ENCODE results near the gene GDF10.

GDF10 gene

DNA sequence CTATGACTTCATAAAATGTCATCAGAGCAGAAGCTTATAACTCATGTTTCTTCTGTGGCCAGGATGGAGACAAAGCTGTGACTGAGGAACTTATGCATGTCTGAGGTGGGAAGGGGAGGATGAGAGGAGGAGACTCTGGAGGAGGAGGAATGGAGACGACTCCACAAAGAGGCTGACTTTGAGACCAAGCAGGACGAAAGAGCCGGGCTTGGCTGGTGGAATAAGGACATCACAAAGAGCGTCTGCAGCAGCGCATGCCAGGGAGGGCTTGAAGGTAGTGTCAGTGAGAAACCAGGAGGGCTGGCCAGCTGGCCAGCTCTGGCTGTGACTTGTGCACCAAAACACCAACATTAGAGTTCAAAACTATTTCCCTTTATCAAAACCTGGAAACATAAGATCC, 16.1 kb downstream of the GDF10 start:
- no peak for ATAC-seq
- no peak for DNase-seq

DNA sequence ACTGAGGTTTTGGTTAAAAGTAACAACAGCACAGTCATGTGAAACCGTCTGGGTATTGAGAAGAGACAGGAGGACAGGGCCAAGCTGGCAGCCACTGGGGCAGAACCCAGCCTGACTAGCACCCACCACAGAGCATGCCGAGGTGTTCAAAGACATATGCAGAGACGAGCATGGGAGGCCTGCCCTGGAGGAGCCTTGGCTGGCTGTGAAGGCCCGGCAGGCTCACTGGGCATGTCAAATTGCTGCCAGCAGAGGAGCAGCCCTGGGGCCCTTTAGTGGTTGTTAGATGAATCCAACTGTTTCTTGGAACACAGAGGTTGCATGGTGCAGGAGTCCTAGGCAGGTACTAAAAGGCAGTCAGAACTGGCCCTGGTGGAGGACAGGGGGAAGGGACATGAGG, 17.3 kb downstream of the GDF10 start:
- ATAC-seq (no peak), DNase-seq (no peak)

DNA sequence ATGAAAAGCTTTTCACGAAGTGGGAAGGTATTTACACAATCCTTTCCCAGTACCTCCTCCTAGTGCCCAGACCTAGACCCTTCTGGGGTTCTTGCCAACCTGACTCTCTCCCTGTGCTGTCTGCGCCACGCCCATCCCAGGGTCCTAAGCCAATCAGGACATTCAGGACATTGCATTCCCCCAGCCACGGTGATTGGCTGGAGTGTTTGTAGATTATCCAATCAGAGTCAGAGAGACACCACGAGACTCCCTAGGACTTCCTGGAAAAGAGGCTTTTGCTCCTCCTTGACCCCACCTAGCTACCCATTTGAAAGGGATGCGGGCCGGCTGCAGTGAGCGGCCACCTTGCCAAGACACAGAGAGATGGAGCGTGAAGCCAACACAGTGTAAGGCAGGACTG, 18.7 kb downstream of the GDF10 start:
- no peak for ATAC-seq
- DNase-seq: no peak

DNA sequence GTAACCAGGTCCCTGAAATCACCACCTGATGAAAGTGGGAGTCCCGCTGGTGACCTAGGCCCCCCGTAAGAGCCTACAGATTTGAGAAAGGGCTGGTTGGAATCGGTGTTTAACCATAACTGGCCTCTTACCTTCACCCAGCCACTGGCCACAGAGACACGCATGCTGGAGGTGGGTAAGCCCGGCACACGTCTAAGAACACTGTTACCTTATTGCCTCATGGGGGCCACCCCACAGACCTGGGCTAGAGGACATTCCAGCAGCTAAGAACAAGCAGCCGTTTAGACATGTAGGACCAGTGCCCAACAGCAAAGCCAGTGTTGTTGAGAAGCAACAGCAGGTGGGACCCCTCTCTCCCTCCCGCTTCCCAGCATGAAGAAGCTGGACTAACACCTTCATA, 19.8 kb downstream of the GDF10 start:
- no peak for DNase-seq
- ATAC-seq: no peak

DNA sequence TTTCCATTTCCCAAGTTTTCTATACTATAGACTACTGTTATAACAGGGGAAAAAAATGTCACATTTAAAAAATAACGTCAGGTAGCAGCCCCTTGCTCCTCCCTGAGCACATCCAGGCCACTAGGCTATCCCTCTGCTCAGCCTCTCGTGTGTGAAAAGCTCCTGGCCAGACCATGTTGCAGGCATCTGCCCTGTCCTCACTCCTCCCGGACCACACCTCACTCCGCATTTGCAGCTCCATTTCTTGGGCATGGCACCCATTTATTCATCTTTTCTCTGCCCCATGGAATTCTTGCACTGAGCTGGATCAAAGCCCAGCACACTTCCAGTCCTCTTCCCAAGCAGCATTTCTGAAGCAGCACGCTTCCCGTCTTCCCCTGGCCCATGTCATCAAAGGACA, 20.8 kb downstream of the GDF10 start:
- ATAC-seq (no peak), DNase-seq (no peak)

DNA sequence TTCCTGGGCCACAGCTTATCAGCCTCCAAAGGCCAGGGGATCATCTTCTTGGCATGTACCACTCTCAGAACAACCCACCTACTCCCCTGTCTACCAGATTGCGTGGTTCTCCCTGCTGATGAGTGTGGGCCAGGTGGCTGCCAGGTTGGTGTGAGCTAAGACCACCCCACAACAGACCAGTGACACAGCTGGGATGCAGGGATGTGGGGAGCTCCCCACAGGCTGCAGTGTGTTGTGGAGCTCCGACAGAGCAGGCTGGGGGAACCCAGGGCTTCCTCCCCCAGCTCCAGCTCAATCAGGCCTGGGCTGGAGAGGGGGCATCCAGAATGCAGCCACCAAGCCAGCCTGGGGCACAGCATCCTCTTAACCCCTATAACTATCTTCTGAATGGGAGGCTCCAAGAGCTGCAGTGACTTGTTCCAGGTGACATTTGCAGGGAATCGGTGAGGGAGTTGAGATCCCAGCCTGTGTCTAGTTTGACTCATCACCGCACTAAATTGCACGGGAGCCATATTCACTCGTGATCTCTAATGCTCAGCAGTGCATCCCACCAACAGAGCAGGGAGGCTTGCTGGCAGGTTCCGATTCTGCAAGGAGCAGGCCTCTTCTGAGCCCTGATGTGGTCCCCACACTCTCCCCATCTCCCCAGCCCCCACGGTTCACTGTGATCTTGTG, 21.7 kb downstream of the GDF10 start:
- DNase-seq (no peak), ATAC-seq (no peak)

DNA sequence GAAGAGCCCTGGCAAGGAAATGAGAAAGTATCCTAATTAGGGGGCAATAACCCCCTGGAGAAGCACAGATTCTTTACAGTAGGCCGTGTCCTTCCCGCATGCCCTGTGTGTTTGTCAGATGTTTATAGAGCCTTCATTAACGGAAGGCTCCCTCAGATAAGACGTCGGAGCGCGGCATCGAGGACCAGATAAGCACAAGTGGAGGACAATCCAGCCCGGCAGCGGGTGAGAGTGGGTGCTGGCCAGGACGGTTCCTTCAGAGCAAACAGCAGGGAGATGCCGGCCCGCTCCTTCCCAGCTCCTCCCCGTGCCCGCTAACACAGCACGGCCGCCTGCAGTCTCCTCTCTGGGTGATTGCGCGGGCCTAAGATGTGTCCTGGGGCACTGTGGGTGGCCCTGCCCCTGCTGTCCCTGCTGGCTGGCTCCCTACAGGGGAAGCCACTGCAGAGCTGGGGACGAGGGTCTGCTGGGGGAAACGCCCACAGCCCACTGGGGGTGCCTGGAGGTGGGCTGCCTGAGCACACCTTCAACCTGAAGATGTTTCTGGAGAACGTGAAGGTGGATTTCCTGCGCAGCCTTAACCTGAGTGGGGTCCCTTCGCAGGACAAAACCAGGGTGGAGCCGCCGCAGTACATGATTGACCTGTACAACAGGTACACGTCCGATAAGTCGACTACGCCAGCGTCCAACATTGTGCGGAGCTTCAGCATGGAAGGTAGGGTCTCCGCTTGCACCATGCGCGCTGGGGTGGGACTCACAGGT, 22.5 kb downstream of the GDF10 start, which contains the start of gene GDF2:
TSS of gene GDF2 (plus strand) at position 155 of the 762 bp plus-strand sequence. CDS start at position 370, 215 bp downstream.
- no peak for ATAC-seq
- no peak for DNase-seq

DNA sequence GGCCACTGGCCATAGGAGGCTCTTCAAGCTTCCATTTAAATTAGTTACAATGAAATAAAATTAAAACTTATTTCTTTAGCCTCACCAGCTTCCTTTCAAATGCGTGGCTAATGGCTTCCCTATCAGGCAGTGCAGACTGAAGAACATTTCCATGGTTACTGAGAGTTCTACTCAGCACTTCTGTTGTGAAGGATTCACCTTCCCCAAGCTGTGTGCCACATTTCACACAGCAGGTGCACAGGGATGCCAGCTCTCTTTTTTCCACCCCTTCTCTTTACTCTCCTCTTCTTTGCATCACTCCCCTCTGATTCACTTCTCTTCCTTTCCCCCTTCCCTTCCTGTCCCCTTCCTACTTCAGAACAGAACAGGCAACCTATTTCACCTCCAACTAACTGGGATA, 23.1 kb downstream of the GDF10 start:
- ATAC-seq (no peak), DNase-seq (no peak)

DNA sequence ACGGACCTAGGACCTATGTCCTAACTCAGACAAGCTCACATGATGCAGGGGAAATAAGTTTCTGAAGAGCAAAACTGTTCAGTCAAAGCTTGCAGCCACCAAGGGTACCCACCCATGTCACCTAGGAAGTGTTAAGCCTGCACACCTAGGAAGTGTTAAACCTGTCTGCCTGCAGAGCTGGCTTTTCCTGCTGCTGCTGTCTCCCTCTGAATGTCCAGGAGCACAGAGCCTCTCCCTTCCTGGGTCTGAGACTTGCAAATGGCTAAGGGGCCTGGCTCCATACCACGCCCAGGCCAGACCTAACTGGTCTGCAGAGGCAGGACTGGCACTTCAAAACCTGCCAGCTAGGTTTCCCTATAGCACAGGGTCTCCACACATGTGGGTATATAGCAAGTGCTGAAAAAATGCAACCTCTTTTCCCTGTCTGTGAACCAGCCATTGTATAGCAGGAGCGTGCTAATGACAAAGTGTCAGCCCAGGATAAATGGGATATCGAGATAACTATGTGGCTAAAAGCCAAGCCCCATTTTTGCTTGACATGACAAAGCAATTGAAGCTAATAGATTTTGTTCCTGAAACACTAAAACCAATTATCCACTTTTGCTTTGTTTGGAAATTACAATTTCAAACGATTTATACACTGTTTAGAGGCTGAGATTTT, 23.8 kb downstream of the GDF10 start:
- ATAC-seq (no peak), DNase-seq (no peak)

DNA sequence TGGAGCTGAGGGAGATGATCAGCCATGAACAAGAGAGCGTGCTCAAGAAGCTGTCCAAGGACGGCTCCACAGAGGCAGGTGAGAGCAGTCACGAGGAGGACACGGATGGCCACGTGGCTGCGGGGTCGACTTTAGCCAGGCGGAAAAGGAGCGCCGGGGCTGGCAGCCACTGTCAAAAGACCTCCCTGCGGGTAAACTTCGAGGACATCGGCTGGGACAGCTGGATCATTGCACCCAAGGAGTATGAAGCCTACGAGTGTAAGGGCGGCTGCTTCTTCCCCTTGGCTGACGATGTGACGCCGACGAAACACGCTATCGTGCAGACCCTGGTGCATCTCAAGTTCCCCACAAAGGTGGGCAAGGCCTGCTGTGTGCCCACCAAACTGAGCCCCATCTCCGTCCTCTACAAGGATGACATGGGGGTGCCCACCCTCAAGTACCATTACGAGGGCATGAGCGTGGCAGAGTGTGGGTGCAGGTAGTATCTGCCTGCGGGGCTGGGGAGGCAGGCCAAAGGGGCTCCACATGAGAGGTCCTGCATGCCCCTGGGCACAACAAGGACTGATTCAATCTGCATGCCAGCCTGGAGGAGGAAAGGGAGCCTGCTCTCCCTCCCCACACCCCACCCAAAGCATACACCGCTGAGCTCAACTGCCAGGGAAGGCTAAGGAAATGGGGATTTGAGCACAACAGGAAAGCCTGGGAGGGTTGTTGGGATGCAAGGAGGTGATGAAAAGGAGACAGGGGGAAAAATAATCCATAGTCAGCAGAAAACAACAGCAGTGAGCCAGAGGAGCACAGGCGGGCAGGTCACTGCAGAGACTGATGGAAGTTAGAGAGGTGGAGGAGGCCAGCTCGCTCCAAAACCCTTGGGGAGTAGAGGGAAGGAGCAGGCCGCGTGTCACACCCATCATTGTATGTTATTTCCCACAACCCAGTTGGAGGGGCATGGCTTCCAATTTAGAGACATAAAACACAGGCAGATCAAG, 25.6 kb downstream of the GDF10 start:
- ATAC-seq (no peak), DNase-seq (no peak)

DNA sequence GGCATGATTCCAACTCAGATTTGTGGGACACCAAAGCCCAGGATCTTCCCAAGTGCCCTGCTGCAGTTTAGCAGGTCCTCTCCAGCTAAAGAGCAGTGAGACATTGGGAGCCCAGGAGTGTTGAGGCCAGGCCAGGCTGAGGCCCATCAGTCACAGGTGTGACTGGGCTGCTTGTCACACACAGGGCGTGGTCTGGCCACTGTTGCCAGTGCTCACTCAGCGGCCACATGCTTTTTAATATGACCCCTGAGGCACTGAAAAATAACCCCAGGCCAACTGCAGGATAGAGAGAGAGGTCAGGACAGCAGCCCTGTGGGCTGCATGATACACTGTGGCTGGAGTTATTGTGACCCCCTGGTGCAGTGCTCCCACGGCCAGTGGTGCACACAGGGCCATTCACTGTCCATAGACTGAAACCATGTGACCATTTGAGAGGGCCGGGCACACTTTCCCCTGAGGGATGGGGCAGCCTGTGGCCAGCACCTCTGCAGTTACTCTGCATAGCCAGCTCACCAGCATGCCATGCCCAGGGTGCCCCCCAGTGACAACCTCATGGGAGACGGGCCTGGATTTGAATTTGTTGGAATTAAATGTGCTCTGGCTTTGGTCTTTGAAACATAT, 26.4 kb downstream of the GDF10 start:
- no peak for ATAC-seq
- DNase-seq: no peak

DNA sequence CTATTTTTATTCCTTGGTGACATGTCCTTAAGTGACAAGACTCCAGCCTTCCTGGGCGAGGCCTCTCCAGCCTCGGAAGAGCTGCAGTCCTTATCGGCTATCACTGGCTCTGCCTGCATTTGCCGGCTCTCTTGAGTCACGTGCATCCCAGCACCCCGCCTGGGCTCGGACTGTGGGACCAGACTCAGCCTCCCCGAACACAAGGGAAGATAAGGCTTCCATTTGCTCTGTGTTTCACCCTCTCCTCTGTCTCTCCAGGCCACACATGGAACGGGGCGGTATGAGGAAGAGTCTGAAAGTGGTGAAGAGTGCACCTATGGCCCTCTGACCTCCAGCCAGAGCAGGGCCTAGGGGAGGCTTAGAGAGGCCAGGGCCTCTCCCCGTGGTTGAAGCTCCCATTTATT, 26.9 kb downstream of the GDF10 start:
- DNase-seq (no peak), ATAC-seq (no peak)

DNA sequence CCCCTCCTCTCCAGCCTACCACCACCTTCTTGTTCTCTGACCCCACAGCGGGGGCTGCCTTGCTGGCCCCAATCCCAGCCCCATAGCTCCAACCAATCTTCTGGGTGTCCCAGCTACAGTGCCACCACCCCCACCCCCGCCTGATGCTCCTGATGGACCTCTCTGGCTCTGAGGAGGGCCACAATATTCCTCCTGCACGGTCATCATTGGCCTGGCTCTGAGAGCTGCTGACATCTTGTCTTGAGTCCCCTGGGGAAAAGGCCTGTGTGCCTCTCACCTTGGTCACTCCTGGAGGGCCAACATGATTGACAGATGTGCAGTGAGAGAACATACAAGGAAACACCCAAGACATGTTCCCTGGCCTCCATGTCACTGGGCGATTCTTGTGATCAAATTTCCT, 29.9 kb downstream of the GDF10 start:
- DNase-seq (no peak), ATAC-seq (no peak)

DNA sequence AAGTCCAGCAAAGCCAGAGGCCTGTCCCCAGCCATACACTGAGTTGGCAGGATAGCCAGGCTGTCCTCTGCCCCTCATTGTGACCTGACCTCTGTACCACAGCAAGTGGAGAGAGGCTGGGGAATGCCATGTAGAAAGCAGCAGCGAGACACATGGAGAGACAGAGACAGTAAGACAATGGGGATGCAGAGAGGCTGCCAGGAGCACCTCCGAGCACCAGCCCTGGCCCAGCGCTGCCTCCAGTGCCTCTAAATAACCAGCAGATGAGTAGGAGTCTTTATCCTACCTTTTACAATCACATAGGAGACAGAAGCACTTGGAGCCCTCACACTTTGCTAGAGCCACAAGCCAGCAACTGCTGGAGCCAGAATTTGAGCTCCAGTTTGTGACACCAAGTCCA, 30.4 kb downstream of the GDF10 start:
- DNase-seq: no peak
- ATAC-seq: no peak

DNA sequence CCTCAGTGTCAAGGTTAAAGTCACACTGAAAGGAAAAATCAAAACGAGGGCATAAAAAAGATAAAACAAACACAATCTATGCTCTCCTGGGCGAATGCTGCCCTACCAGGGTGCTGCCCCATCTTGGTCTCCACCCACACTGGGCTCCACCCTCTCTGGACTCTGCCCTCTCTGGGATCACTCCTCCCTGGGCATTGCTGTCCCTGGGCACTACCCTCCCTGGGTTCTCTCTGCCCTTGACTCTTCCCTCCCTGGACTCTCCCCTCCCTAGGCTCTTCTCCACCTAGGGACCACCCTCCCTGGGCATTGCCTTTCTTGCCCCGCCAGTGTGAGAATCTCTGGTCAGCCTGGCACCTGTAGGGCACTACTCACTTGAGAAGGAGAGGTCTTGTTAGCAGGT, 30.8 kb downstream of the GDF10 start:
- DNase-seq: no peak
- ATAC-seq: no peak

DNA sequence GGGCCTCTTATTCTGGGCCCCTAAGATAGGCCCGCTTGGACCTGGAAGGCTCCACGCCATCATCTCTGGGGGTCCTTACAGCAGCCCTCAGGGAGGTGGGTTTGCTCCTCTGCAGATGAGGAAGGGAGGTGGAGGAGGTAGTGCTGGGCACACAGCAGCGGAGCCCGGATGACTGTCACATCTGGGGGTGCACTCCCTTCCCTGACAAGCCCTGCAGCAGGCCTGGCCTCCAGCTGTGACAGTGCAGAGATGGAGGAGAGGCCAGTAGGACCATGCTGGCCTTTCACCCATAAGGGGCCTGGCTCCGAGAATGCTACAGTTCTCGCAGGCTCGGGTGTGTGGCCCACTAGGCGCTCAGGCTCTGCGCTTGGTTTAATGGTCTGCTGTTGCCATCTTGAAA, 31.5 kb downstream of the GDF10 start:
- ATAC-seq (no peak), DNase-seq (no peak)

DNA sequence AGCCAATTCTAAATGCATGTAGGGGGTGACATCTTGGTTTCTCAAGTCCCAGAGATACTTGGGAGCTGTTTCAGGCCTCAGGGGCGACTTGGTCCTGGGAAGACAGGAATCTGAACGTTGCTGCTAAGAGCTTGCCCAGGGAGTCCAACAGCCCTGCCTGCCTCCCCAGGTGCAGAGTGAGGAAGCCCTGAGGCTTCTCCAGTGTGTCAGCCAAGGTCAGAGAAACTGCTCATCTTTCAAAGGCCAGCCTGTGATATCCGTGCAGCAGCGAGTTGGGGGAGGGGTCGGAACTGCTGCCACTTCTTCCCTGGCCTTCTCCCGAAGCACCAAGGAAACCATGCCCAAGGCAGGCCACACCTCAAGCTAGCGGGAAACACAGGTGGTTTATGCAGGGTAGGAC, 32.0 kb downstream of the GDF10 start:
- DNase-seq (no peak), ATAC-seq (no peak)

DNA sequence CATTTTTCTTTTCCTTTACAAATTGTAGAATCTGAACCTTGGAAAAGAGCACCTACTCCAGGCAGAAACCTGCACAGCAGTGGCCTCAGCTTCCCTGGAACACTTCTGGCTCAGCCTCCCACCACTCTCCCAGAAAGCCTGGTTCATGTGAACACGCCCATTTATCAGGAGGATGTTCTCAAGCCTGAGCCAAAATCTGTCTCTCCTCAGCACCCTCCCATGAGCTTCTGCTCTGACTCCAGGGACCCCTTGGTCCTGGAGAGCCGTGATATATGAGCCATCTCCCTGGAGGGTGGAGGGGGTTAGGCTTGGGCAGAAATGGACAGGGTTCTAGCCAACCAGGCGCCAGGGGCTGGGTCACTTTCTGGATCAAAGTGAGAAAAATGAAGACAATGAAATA, 32.4 kb downstream of the GDF10 start:
- no peak for ATAC-seq
- no peak for DNase-seq

DNA sequence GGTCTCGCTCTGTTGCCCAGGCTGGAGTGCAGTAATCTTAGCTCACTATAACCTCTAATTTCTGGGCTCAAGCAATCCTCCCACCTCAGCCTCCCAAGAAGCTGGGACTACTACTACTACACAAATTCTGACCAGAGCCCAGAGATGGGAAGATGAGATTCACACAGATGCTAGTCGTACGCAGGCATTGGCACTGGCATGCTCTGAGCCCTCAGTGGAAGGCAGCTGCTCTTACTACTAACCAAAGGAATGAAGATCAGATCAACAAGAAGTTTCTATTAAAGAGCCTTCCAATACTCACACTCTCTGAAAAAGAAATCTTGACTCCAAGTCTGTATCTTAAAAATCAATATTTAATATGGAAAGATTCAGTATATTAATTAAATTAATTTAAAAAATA, 32.9 kb downstream of the GDF10 start:
- no peak for ATAC-seq

DNA sequence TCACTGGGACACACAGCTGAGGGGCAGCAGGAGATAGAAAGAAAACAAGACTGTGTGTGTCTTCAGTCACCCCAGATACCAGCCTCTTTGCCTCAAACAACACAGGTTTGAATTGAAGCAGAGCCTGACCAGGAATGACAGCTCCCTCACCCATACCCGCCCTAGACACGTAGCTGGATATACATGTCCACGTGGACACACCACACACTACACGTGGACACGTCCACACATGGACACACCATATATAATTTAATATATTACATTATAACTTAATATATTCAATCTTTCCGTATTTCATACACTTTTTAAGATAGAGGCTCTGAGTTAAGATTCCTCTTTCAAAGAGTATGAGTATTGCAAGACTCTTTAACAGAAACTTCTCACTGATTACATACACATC, 33.5 kb downstream of the GDF10 start:
- DNase-seq (no peak), ATAC-seq (no peak)

More for the DNA sequence above, 32.9 kb downstream of the GDF10 start:
- DNase-seq: no peak

DNA sequence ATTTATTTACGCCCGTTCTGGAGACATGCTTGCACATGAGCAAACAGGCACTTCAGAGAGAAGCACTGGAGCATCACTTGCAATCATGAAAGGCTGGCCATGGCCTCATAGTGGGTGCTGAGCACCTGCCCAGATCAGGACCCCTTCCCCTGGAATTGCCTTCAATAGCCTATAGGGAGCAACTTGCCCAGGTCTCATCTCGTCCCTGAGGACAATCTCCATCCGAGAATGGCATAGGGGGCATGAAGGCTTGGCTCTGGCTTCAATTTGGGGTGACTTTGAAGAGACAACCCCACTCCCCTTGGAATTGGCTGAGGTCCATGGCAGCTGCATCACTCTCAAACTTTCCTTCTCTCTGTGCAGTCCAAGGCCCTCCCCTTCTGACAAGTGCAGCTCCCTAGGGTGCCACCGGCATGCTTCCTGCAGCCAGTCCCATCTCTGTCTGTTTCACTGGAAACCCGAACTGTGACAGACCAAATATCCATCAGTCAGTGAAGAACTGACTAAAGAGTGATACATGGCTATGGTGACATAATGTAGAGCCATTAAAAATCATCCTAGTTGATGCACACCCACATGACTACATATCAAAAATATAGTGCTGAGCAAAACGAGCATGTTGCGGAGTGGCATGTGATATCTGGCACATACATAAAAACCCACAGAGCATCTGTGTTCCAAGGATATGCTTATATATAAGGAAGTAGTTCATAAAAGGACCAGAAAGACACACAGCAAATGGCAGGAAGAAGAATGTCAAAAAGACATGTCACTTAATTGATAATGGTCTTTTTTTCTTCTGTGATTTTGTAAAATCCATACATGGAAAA, 34.7 kb downstream of the GDF10 start:
- ATAC-seq: no peak
- DNase-seq: no peak
